Stimulated activated CD4-positive, alpha-beta T cell treated with anti-CD3 and anti-CD28 coated beads, Interleukin-12 subunit alpha, Interleukin-12 subunit beta, amount 100 ng/mL, for 4 hours (primary cell): ENCODE results near the gene NEURL1.
"Not testable (repeated sequence)": the region's sequence is repeated elsewhere in the genome, so short reads cannot be mapped to it uniquely, and the experiment has no call there.

Experiments
- DNase-seq: peaks from one replicate; pipeline ENCODE4 v3.0.0-alpha.2; 2020

Gene NEURL1

DNA sequence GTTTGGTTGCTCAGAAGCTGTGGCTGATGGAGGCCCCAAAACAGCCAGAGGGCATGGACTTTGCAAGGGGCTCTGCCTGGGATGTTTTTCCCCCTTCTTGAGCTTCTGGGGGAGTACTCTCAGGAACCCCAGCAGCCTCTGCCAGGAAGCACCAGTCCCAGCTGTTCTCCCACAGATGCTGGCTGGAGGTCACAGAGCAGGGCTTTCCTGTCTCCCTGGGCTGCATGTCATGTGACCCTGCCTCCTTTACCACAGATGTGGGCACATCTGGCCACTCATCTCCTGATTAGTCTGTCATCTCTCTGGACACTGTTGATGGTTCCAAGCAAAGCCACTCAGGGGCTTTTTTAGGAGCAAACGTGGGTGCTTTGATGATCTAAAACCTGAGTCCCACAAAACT lies 136.7 kb downstream of the NEURL1 start:
- no peak for DNase-seq

DNA sequence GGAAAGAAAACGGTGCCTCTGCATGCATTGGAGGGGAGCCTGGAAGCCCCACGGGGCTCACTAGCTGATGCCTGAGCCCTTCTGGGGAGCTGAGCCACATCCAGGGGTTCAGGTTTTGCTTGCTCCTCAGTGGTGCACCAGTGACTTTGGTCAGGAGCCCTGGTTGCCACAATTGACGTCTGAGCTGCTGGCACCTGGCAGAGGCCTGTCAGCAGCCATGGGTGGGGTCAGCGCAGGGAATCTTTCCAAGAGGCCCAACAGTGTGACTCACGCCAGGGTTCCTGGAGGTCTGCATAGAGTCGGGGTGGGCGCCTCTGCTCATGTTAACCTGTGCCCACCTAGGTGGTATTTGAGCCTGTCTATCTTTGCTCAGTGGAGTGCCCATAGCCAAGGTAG lies 138.7 kb downstream of the NEURL1 start:
- DNase-seq: no peak

DNA sequence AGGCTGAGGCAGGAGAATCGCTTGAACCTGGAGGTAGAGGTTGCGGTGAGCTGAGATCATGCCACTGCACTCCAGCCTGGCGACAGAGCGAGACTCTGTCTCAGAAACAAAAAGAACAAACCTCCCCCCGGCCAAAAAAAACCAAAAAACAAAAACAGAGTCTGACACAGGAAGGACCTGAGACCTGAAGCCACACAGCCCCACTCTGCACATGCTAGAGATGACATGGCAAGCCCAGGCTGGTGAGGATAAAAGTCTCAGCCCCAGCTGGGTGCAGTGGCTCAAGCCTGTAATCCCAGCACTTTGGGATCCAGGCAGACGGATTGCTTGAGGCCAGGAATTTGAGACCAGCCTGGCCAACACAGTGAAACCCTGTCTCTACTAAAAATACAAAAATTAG lies 139.4 kb downstream of the NEURL1 start:
- DNase-seq: not testable (repeated sequence)

DNA sequence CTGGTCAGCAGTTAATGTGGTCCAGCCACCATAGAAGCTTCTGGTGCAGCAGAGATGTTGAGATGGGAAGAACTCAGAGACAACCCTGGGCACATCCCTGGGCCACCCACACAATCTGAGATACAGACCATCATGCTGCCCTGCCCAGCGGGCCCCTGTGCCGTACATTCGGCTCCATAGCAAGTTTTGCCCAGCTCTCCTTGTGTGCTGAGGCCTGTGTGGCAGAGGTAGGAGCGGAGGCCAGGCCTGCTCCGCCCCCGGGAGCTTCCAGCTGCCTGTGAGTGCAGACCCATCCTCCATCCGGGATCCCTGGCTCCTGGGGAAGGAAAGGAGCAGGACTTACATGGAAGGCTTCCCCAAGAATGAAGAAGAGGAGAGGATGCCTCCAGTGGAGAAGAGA lies 140.3 kb downstream of the NEURL1 start:
- DNase-seq: no peak

DNA sequence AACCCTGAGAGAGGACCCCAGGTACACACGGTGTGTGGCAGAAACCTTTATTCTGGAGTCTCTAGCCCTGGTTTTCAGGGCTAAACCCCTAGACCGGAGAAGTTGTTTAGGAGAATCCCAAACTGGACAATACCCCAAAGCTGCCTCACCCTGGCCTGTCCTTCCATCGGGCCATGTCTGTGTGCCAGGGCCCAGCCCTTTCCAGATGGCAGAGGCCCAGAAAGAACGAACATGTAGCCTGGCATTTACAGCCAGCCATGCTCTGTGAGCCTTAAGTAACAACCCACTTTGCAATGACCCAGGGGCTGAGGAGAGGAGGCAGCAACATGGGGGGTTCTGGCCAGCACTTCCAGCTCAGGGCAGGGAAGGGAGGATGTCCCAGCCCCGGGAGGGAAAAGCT lies 142.1 kb downstream of the NEURL1 start:
- DNase-seq: no peak

DNA sequence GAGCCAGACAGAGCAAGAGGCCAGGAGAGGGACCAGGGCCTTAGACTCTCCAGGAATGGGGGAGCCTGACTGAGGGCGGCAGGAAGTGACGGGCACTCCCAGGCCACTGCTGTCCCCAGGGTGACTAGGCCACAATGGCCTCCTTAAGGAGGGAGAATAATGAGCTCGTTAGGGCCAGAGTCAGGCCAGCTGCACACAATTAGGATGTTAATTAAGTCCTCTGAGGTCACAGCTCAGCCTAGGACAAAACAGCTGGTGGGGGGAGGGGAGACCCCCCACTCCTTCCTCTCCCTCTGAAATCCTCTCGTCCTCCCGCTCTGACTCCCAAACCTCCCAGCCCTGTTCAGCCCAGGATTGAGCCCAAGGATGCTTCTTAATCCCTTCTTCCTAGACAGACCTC lies 143.0 kb downstream of the NEURL1 start:
- no peak for DNase-seq

DNA sequence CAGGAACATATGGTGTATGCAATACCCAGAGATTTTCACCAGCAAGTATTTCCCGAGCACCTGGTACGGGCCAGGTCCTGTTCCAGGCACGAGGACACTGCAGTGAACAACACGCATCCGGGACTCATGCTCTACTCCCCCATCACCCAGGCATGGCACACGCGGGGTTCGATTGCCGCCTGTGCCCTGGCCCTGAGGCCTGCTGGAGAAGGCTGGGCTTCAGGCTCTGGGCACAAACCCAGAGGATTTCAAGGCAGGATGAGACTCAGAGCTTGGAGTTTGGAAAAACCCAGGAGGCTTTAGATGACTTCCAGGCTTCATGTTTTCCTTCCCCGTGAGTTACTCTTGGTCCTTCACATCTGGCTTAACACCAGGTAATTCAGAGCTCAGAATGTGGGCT lies 143.5 kb downstream of the NEURL1 start:
- no peak for DNase-seq

DNA sequence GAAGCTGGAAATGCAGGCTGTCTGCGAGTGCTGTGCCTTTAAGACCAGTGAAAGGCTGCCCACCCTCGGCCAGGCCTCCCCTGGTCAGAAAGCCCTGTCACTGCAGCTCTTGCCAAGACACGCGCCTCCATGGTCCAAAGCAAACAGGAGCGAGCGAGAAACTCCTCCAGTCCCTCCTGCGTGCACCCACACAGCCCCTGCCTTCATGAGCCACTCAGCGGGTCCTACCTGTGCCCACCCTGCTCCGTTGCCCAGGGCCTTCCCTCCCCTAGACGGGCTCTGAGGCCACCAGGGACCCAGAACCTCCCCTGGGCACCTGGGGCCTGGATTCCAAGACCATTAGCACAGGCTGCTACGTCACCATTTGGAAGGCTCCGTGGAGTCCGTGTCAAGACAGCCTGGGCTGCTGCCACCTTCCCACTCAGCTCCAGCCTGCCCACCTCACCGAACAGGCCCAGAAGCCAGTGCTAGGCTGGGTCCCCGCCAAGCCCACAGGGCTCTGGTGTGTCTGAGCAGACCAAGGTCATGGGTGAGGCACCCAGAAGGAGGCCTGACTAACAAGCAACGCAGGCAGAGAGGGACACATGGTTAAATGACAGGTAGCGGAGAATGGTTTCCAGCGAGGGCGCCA lies 144.5 kb downstream of the NEURL1 start:
- no peak for DNase-seq

DNA sequence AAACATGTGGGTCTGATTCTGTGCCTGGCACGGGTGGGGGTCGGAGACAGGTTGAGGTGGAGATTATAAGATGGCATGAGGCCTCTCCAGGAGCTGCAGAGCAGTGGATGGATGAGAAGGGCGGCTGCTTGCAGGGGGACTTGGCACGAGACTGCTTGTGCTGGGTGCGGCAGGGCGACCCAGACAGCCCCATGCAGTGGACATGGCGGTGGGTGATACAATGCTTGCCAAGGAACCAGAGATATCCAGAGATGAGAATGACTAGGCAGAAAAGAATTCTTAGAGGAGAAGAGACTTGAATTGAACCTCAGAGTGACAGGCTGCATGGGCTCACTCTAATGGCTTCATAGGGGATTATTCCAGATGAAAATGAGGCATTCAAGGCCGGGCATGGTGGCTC lies 145.4 kb downstream of the NEURL1 start:
- no peak for DNase-seq

DNA sequence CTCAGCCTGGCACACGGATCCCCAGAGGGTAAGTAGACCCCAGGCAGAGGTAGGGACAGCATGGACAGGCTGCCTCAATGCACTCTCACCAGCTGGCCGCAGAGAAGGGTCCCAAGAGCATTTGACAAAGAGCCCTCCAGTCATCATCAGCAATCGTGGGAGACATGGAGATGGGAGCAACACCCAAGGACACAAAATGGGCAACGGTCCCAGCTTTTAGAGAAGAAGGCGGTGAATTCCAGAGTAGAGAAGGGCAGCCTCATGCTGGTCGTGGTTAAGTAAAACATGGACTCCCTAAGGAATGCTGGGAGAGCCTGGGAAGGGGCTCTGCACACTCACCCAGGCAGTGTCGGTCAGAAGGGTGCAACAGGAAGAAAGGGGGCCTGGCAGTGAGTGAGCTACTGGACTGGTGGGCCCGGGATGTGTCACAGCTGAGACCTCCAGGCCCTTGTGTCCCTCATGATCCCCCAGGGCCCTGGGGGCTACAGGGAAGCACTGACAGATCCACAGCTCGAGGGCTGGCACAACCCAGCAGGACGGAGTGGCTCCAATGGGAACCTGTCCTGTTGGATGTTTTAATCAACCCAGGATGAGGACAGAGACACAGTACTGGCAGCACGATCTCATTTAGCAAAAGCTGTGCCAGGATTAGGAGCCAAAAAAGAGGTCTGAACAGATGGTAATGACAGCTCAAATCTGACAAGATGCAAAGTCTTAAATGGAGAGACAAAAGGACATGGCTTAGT lies 147.1 kb downstream of the NEURL1 start:
- no peak for DNase-seq

DNA sequence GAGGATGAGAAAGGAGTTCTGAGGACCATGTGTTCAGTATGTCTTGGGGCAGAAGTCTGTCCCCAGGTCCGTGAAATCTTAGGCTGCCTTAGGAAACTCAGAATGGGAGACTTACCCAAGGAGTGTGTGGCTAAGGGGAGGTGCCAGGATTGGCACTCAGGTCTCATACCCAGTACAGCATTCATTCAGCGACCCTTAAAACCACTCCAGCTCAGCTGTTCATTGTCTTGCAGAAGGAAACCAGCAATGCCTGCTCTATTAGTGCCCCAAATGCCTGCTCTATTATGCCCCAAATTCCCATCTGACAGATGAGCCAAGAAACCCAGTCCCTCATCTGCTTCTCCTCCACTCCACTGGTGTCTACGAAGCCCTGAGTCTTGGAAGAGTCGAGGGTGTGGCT lies 147.8 kb downstream of the NEURL1 start:
- DNase-seq: no peak
